ENCODE measurements around the gene ZBTB37. TPM values are rescaled to one million over a fixed set of nuclear protein-coding genes. Genes with fewer than 3 reads are reported as not detected.

ZBTB37 gene
- total RNA-seq, 2 experiments from 2014 or later, result 15.1 to 16.0 TPM

- Histone ChIP-seq H3K4me1 (ENCODE audit: insufficient read depth, low read length) (peaks cover 59% of the 10 kb centered on the region), H3K9me3 (ENCODE audit: control insufficient read depth in 1 of 2, insufficient read depth in 1 of 2, low read length in 2 of 2) (no peaks in the 10 kb centered on the region), H3K27ac (ENCODE audit: low read depth in 1 of 2, low read length in 2 of 2) (peak within 1 kb of the TSS; percentile 96), H3K4me3 (ENCODE audit: low read length) (peak within 1 kb of the TSS; percentile 90), H3K27me3 (ENCODE audit: control insufficient read depth in 1 of 2, insufficient read depth in 2 of 2, low read length in 2 of 2) (no peaks in the 10 kb centered on the region), H3K36me3 (ENCODE audit: insufficient read depth, low read length) (peaks cover 46% of the 10 kb centered on the region)
- Mint-ChIP-seq H3K27me3 (no peaks in the 10 kb centered on the region), H3K4me1 (ENCODE audit: low read depth) (peaks cover 85% of the 10 kb centered on the region), H3K27ac (peak within 1 kb of the TSS; percentile 95), H3K4me3 (peak within 1 kb of the TSS; percentile 93), H3K9me3 (no peaks in the 10 kb centered on the region), H3K36me3 (ENCODE audit: low read depth) (peaks cover 81% of the 10 kb centered on the region)
- ChIA-PET POLR2A (interaction anchor here (0.6 to 7.9 kb wide), 34 partner anchors 7 to 1436 kb away, joined by 3 to 96 read pairs (median 4); partner anchors contain the start of genes CACYBP, CENPL, DARS2 and KLHL20), CTCF (interaction anchor here (0.9 to 1.4 kb wide), 2 partner anchors 13 to 438 kb away, joined by 3 to 4 read pairs; no protein-coding TSS in a partner anchor)
- TF ChIP-seq, protein P1, sequence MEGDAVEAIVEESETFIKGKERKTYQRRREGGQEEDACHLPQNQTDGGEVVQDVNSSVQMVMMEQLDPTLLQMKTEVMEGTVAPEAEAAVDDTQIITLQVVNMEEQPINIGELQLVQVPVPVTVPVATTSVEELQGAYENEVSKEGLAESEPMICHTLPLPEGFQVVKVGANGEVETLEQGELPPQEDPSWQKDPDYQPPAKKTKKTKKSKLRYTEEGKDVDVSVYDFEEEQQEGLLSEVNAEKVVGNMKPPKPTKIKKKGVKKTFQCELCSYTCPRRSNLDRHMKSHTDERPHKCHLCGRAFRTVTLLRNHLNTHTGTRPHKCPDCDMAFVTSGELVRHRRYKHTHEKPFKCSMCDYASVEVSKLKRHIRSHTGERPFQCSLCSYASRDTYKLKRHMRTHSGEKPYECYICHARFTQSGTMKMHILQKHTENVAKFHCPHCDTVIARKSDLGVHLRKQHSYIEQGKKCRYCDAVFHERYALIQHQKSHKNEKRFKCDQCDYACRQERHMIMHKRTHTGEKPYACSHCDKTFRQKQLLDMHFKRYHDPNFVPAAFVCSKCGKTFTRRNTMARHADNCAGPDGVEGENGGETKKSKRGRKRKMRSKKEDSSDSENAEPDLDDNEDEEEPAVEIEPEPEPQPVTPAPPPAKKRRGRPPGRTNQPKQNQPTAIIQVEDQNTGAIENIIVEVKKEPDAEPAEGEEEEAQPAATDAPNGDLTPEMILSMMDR (IDR thresholded peaks at IDR 0.05), result no peak
- intact Hi-C loops (cut with DNase I, micrococcal nuclease), result loop anchor here (1.0 to 5.0 kb wide), 9 partner anchors 44 to 1337 kb away; partner anchors contain the start of genes CENPL (in 2 of the 2), DARS2 (in 2 of the 2), KLHL20 (in 2 of the 2) and CACYBP (in 1 of the 2)
- DNase-seq, result peak; percentile 98 to 100 (median 99)
- ATAC-seq (ENCODE audit: poor library complexity), result peak; percentile 79
Observed at GRCh38 chr1:173867753-173868265, 371 bp upstream of the ZBTB37 start, which contains the start of gene GAS5. Gene GAS5, minus strand, starts transcription at chr1:173867989.

- intact Hi-C loops (cut with DNase I, micrococcal nuclease), result loop anchor here (2.0 to 5.0 kb wide), 5 partner anchors 154 to 1338 kb away; partner anchors contain the start of genes KLHL20 (in 2 of the 2), CACYBP (in 1 of the 2) and PRDX6 (in 1 of the 2)
- peak overlapping the region; percentile 90 for H3K4me3 ChIP-seq (ENCODE audit: low read length)
- TF ChIP-seq, protein P1 (IDR thresholded peaks at IDR 0.05), result no peak
- no peak for DNase-seq
- peaks cover 60% of the 10 kb centered on the region for H3K4me1 ChIP-seq (ENCODE audit: insufficient read depth, low read length)
- no peaks in the 10 kb centered on the region for H3K27me3 ChIP-seq (ENCODE audit: control insufficient read depth in 1 of 2, insufficient read depth in 2 of 2, low read length in 2 of 2)
- ChIA-PET POLR2A (interaction anchor here (0.7 to 7.9 kb wide), 21 partner anchors 8 to 1437 kb away, joined by 3 to 96 read pairs (median 6); partner anchors contain the start of genes CACYBP, CENPL, DARS2 and KLHL20), CTCF (interaction anchor here (1.4 kb wide), 1 partner anchor 15 kb away, joined by 3 read pairs; no protein-coding TSS in a partner anchor)
- H3K9me3 Mint-ChIP-seq, result no peaks in the 10 kb centered on the region
- peak overlapping the region; percentile 95 for H3K27ac Mint-ChIP-seq
- peaks cover 81% of the 10 kb centered on the region for H3K36me3 Mint-ChIP-seq (ENCODE audit: low read depth)
- H3K27ac ChIP-seq (ENCODE audit: low read depth in 1 of 2, low read length in 2 of 2), result peak overlapping the region; percentile 96
- H3K4me3 Mint-ChIP-seq, result peak overlapping the region; percentile 93
- H3K36me3 ChIP-seq (ENCODE audit: insufficient read depth, low read length), result peaks cover 41% of the 10 kb centered on the region
- ATAC-seq (ENCODE audit: poor library complexity), result no peak
- no peaks in the 10 kb centered on the region for H3K27me3 Mint-ChIP-seq
- H3K4me1 Mint-ChIP-seq (ENCODE audit: low read depth), result peaks cover 85% of the 10 kb centered on the region
- H3K9me3 ChIP-seq (ENCODE audit: control insufficient read depth in 1 of 2, insufficient read depth in 1 of 2, low read length in 2 of 2), result no peaks in the 10 kb centered on the region
Observed at GRCh38 chr1:173869021-173869359, 810 bp downstream of the ZBTB37 start.

GRCh38 chr1:173870252-173871075 lies 2.3 kb downstream of the ZBTB37 start:
- H3K36me3 Mint-ChIP-seq (ENCODE audit: low read depth), result peaks cover 77% of the 10 kb centered on the region
- ATAC-seq (ENCODE audit: poor library complexity), result no peak
- Histone ChIP-seq H3K27me3 (ENCODE audit: control insufficient read depth in 1 of 2, insufficient read depth in 2 of 2, low read length in 2 of 2) (no peaks in the 10 kb centered on the region), H3K9me3 (ENCODE audit: control insufficient read depth in 1 of 2, insufficient read depth in 1 of 2, low read length in 2 of 2) (no peaks in the 10 kb centered on the region), H3K4me3 (ENCODE audit: low read length) (peak overlapping the region; percentile 11), H3K4me1 (ENCODE audit: insufficient read depth, low read length) (peaks cover 51% of the 10 kb centered on the region), H3K27ac (ENCODE audit: low read depth in 1 of 2, low read length in 2 of 2) (peak overlapping the region; percentile 17 to 96), H3K36me3 (ENCODE audit: insufficient read depth, low read length) (peaks cover 32% of the 10 kb centered on the region)
- H3K4me1 Mint-ChIP-seq (ENCODE audit: low read depth), result peaks cover 70% of the 10 kb centered on the region
- peak overlapping the region; percentile 95 for H3K27ac Mint-ChIP-seq
- TF ChIP-seq, protein P1 (IDR thresholded peaks at IDR 0.05), result no peak
- no peaks in the 10 kb centered on the region for H3K9me3 Mint-ChIP-seq
- CTCF ChIA-PET, result no interaction called here
- peak in 7 of 14 experiments; percentile 6 to 75 (median 33) for DNase-seq
- intact Hi-C loops (cut with DNase I, micrococcal nuclease), result loop anchor here (2.0 kb wide), 2 partner anchors 152 to 288 kb away; partner anchors contain the start of genes RABGAP1L (in 1 of the 2) and RC3H1 (in 1 of the 2)
- H3K27me3 Mint-ChIP-seq, result no peaks in the 10 kb centered on the region
- H3K4me3 Mint-ChIP-seq, result peak overlapping the region; percentile 93
- POLR2A ChIA-PET, result interaction anchor here (0.6 to 7.9 kb wide), 6 partner anchors 10 to 1152 kb away, joined by 3 to 96 read pairs (median 4); partner anchors contain the start of genes CACYBP, CENPL, DARS2 and KLHL20
